GM12875 (cell line): ENCODE results near the gene SAMD9L.

ENCODE experiments used
- H3K4me3 ChIP-seq: one replicate; pipeline ENCODE4 v1.5.1; 2011; ENCODE audit warnings: low read depth, low read length, control low read depth
- CTCF ChIP-seq: IDR thresholded peaks from 2 replicates; pipeline ENCODE4 v1.5.1; 2011; ENCODE audit warnings: low read depth, mild to moderate bottlenecking, control low read depth, inconsistent platforms, low read length, moderate library complexity, borderline replicate concordance; ENCODE audit not compliant: insufficient read depth

SAMD9L gene

GRCh38 chr7:93161181-93161762 lies 13.1 kb upstream of the SAMD9L start:
- no peak for TF ChIP-seq CTCF
- H3K4me3 ChIP-seq: no peak overlapping the region

GRCh38 chr7:93160410-93160809 lies 12.2 kb upstream of the SAMD9L start:
- TF ChIP-seq CTCF: no peak
- no peak overlapping the region for H3K4me3 ChIP-seq

- no peak for TF ChIP-seq CTCF
Observed at GRCh38 chr7:93159490-93159889, 11.3 kb upstream of the SAMD9L start.

GRCh38 chr7:93156884-93157283 lies 8.7 kb upstream of the SAMD9L start:
- no peak overlapping the region for H3K4me3 ChIP-seq
- no peak for TF ChIP-seq CTCF

More at GRCh38 chr7:93159490-93159889, 11.3 kb upstream of the SAMD9L start:
- H3K4me3 ChIP-seq: no peak overlapping the region

- H3K4me3 ChIP-seq: no peak overlapping the region
- TF ChIP-seq CTCF: no peak
Observed at GRCh38 chr7:93150200-93150835, 2.1 kb upstream of the SAMD9L start.

- no peak overlapping the region for H3K4me3 ChIP-seq
- no peak for TF ChIP-seq CTCF
Observed at GRCh38 chr7:93148727-93149126, 542 bp upstream of the SAMD9L start.

- H3K4me3 ChIP-seq: peak overlapping the region; percentile 44
- no peak for TF ChIP-seq CTCF
Observed at GRCh38 chr7:93147363-93147762, 822 bp downstream of the SAMD9L start.
